GM19452 (cell line): ENCODE data around the gene STRN3.

Experiments used
- ATAC-seq: cut with Tn5 transposase; IDR thresholded peaks from one replicate; pipeline ENCODE4 v1.9.1; 2021; ENCODE audit not compliant: unreplicated experiment

Gene STRN3

DNA sequence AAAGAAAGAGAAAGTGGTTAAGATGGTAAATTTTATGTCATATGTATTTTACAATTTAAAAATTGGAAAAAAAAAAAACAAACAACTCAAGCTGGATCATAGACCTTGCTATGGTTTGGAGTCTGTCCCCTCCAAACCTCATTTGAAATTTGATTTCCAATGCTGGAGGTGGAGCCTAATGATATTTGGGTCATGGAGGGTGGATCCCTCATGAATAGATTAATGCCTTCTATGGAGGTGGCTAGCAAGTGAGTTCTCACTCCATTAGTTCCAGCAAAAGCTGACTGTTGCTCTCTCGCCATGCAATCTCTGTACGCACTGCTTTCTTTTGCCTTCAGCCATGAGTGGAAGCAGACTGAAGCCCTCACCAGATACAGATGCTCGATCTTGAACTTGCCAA is 22.9 kb downstream of the STRN3 start:
- no peak for ATAC-seq

DNA sequence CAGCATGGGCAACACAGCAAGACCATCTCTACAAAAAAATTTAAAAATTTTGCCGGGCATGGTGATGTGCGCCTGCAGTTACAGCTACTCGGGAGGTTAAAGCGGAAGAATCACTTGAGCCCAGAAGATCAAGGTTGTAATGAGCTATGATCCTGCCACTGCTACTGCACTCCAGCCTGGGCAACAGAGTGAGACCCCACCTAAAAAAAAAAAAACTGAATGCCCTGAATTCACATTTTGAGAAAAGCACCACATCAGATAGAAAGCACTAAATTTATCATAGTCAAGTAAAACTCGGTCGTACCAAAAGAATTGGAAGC is 24.9 kb downstream of the STRN3 start:
- no peak for ATAC-seq

DNA sequence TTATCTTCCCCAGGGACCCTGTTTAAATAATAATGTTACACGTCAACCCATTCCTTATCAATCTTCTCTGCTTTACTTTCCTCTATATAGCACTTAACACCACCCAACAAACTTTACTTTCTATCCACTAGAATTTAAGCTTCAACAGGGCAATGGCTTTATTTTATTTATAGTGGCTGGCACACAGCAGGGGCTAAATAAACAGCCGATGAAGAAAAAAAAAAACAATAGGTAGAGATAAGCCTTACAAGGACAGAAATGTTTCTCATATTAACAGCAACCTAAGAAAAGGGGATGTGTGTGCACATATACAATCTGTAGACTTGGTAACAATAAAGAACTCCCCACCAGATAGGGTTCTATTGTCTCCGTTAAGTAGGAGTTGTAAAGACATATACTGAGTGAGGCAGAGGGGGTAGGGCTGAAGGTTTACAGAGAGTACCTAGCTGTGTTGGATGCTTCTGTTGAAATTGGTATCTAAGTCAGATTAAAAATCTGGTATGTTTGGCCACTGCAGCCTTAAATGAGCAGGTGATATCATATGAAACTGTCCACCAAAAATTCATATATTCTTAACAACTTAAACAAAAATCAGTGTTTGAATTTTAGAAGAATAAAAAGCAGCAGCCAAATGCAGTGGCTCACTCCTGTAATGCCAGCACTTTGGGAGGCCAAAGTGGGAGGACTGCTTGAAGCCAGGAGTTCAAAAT is 25.4 kb downstream of the STRN3 start:
- ATAC-seq, result no peak

DNA sequence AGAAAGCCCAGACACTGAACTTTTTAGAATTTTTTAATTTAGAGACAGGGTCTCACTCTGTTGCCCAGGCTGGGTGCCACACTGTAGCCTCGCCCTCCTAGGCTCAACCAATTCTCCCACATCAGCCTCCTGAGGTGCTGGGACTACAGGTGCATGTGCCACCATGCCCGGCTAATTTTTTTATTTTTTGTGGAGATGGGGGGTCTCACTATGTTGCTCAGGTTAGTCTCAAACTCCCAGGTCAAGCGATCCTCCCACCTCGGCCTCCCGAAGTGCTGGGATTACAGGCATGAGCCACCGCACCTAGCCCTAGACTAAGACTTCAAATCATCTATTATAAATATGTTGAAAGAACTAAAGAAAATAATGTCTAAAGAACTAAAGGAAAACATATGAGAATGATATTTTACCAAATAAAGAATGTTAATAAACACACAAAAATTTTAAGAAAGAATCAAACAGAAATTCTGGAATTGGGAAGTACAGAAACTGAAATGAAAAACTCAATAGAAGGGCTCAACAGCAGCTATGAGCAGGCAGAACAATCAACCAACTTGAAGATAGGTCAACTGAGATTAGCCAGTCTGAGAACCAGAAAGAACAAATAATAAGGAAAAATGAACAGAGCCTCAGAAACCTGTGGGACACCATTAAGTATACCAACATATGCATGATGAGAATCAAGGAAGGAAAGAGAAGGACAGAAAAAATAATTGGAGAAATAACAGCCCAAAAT is 27.0 kb downstream of the STRN3 start:
- no peak for ATAC-seq

DNA sequence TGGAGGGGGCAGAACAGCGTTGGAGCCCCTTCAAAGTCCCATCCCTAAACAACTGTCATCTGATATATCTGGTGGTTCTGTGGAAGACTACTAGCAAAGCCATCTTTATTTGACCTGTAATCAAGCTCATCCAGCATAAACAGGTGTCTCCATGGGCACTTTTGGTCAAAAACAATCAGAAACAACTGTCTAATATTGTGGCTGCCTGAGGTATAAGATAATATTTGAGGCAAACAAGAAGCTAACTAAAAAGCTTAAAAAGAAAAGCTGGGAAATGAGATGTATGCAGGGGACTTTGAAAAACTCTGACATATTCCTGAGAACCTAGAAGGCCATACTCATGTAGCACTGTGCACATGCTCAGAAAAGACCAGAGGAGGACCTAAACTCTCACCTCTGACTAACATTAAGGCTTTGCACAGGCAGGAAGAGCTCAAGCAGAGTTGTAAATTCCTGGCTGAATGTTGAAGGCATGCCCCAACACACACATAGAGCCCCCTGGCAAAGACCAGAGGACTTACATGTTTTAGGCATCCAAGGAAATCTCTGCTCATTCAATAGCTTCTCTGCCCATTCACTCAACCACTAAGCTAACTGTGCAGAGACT is 28.0 kb downstream of the STRN3 start:
- no peak for ATAC-seq

DNA sequence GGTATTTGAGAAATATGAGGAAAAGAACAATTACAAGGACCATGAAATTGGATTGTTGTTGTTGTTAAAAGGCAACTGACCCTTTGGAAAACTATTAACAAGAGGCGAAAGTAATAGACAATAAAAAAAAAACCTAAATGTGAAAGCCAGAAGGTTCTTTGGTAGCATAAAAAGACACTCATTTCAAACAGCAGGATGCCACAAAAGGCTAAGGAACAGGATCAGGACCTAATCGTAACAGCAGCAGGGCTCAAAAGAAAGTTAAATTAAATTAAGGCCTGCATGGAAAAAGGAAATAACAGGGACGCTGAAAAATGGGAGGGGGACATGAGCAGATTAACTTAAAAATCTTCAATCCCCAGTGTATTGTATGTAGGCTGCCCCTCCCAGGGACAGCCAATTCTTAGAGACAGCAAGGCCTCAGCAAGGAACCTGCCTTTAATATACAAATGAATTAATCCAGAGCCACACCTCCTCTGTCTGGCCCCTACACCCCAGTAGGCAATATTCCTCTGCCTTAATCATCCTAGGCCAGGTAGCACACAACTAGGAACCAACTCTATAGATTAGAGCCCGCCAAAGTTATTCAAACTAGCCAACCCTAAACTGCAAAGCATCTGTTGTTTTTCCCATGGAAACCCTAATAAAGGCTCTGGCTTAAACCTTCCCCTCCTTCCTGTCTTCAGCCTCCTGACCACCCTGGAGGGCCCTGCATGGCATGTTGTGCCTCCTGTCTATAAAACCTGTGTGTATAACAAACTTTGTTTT is 29.1 kb downstream of the STRN3 start:
- ATAC-seq, result no peak

DNA sequence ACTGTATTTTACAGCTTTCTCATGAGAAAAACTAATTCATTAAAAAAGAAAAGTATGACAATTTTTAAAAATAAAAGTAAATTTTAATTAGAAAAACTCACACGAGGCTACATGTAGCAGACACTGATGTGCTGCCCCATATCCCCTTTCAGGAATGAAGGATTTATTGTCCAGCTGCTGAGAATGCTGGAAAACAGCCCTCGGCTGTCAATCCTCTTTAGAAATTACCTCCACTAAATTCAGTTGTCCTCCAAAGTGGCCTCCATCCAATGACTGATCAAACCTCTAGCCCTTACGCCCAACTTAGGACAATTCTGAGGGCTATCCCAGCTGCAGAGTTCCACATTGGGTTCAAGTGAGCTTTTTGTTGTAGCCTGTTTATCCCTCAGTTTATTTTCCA is 30.5 kb downstream of the STRN3 start:
- no peak for ATAC-seq

DNA sequence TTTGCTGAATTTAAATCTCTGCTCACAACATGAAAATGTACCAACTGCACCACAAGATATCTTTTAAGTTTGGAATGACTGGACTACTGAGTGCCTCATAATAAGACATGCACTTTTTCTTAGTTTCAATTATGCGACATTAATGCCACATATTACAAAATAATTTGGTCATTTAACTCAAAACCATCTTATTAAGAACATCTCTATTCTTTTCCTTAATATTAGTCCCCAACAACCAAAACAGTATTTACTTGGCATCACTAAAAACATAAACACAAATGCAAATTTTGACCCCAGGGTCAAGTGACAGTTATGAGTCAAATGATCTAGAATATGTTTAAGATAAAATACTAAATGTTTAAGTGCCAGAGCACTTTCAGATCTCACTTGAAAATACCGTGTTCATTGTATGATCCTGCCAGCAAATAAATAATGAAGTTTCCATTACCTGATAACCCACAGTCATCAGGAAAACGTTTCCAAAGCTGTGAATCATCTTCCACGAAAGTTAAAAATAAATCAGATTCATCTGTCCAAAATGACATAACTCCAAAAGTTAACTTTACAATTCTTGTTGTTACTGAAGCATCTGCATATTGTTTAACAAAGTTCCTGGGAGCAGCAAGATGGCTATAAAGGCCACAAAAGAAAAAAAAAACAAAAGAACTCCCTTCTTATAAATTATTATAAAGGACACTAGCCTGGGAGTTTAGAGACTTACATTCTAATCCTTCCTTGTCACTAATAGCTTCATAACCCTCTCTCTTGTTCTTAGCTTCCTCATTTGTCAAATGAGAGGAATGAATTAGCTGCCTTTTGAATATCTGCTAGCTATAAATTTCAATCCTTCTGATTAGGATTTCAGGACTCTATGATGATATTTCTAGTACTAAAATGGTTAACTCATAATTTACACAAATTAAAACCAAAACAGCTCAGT is 31.2 kb downstream of the STRN3 start:
- ATAC-seq, result peak; percentile 68

DNA sequence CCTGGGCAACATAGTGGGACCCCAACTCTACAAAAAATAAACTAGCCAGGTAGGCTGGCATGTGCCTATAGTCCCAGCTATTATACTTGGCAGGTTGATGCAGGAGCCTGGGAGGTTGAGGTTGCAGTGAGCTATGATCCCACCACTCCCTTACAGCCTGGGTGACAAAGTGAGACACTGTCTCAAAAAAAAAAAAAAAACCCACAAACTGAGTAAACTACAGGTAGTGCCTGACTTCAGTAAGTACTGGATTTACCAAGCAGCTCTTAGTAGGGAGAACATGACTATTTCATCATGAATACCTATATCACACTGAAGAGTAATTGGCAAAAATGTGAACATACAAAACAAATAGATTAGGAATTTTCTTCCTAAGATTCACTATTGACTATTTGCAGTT is 33.1 kb downstream of the STRN3 start:
- ATAC-seq, result no peak

DNA sequence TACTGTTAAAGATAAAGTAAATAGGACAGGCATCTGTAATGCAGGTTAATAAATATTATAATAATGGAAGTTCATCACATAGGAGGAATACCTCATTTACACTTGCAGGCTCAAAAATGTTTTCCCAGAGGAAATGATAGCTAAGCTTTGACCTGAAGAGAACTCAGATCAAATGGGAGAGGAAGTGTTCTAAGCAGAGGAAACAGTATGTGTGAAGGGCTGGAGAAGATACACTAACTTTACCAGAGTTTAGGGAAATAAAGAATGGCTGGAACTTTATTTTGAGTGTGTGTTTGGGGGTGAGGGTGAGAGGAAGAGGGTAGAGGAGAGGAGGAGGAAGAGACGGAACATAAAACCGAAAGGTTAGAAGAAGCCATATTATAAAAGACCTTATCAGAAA is 34.8 kb downstream of the STRN3 start:
- no peak for ATAC-seq

DNA sequence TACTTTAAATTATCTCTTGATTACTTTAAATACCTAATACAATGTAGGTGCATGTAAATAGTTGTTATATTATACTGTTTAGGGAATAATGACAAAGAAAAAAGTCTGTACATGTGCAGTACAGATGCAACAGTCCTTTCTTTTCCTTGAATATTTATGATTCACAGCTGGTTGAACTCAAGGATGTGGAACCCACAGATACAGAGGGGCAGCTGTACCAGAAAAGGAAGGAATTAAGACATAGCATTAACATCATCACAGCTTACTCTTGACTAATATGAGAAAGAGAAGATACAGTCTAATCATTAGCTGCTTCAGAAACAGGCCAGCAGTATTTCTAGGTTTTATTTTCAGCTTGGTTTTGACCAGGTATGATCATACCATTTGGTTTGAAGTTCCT is 35.4 kb downstream of the STRN3 start:
- no peak for ATAC-seq

DNA sequence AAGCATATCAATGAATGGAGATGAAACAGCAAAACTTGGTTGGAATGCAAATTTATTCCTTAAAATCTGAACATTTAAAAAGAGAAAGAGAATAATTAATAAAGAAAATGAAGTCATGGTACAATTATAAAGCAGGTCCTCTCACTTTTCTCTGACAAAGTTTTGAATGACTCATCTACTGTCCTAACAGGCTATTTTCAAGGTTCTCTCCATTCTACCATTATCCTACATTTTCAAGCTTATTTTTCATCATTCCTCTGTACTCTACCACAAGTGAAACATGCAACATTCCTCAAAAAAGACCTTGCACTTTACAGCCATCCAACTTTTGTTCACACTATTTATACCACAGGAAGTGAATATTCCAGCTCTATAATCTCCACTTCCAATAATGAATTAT is 37.7 kb downstream of the STRN3 start:
- ATAC-seq, result no peak

DNA sequence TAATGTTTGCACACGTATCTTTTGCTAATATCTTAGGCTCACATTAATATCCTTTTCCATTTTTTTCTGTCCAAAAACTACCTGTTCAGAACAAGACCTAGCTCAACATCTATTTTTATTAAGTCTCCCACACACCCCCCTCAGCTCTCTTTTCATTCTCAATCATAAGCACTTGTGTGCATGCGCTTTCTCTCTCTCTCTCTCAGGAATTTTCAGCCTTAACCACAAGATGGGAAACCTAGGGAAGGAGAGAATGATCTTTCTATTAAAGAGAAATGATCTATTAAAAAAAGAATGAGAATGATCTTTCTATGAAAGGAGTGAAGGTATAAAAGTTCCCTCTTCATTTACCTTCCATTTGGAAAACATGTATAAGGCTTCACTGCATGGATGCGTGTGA is 40.4 kb downstream of the STRN3 start:
- no peak for ATAC-seq

DNA sequence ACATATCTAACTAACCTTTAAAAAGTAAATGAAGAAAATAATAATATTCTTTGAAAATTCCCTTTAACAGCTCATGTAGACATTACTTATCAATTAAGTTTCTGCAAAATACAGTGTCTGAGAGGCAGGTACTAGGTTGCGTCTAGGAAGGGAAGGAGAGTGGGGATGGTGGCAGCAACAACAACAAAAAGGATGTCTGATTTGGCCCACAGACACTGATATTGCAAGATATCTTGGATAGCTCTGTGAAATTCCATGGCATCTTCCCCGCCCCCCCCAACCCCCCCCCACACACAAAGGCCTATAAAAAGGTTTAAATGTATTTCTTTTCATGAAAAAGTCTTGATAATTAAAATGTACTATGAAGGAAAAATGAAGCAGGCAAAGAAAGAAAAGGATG is 42.3 kb downstream of the STRN3 start:
- ATAC-seq, result no peak

DNA sequence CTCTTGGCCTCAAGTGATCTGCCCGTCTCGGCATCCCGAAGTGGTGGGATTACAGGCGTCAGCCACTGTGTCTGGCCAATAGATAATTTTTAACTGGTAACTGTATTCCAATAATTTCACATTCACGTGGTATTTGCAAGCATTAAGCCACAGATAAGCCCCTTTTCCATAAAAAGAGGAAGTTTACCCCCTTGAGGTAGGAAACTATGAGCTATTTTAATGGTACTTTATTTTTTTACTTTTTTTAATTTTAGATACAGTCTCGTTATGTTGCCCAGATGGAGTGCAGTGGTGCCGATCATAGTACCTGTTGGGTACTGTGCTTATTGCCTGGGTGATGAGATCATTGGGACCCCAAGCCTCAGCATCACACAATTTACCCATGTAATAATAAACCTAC is 43.6 kb downstream of the STRN3 start:
- ATAC-seq, result no peak

DNA sequence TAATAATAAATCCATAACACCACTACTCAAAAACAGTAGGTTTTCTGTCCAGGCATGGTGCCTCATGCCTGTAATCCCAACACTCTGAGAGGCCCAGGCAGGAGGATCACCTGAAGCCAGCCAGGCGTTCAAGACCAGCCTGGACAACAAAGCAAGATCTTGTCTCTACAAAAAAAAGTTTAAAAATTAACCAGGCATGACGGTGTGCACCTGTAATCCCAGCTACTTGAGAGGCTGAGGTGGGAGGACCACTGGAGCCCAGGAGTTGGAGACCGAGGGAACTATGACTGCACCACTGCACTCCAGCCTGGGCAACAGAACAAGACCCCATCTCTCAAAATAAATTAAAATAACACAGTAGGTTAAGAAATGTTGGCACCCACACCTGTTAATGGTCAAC is 45.2 kb downstream of the STRN3 start:
- no peak for ATAC-seq

DNA sequence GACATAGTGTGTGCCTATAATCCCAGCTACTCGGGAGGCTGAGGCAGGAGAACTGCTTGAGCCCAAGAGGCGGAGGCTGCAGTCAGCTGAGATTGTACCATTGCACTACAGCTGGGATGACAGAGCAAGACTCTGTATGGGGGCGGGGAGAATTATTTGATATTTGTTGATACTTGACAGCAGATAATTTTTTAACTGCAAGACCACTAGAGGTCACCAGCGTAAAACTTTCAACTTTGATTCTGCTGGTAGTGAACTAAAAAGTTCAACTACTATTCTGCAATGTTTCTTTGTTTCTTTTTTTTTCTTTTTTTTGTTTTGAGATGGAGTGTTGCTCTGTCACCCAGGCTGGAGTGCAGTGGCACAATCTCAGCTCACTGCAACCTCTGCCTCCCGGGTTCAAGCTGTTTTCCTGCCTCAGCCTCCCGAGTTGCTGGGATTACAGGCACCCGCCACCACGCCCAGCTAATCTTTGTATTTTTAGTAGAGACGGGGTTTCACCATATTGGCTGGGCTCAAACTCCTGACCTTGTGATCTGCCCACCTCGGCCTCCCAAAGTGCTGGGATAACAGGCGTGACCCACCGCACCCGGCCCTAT is 46.0 kb downstream of the STRN3 start:
- ATAC-seq, result peak; percentile 66

DNA sequence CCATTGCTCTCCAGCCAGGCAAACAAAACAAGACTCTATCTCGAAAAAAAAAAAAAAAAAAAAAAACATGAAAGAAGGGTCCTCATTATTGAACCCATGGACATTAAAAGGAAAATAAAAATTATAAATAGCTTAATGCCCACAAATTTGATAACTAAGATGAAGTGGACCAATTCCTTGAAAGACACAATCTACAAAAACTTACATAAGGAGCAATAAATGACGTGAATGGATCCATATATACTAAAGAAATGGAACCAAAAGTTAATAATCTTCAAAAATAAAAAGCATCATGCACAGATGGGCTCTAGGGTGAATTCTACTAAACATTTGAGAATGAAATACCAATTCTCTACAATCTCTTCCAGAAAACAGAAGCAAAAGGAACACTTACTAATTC is 48.4 kb downstream of the STRN3 start:
- ATAC-seq, result no peak

DNA sequence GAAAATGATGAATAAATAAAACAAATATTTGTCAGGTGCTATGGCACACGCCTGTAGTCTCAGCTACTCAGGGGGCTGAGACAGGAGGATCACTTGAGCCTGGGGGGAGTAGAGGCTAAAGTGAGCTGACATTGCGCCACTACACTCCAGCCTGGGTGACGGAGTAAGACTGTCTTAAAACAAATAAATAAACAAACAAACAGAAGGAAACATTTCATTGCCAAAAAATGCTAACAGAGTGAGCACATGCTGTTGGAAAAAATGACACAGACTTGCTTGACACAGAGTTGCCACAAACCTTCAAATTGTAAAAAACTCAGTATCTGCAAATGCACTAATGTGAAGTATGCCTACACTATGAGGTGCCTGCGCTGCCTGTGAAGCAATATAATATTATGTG is 51.6 kb downstream of the STRN3 start:
- no peak for ATAC-seq

DNA sequence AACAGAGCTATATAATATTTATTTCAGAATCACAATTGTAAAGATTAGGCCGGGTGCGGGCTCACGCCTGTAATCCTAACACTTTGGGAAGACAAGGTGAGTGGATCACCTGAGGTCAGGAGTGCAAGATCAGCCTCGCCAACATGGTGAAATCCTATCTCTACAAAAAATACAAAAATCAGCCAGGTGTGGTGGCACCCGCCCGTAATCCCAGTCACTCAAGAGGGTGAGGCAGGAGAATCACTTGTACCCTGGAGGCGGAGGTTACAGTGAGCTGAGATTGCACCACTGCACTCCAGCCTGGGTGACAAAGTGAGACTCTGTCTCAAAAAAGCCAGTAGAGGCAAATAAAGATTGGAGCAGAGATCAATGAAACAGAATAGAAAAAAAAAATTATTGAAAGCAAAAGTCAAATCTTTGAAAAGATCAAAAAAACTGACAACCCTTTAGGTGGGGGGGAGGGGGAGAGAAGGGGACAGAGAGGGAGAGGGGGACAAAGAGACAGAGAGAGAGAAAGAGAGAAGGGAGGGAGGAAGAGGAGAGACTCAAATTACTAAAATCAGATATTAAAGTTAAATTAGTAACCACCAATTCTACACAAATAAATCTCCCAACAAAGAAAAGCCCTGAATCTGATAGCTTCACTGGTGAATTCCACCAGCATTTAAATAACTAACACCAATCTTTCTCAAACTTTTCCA is 53.1 kb downstream of the STRN3 start:
- no peak for ATAC-seq
